IMR-90 (cell line): ENCODE data around the gene IQUB. TPM values are rescaled to one million over a fixed set of nuclear protein-coding genes. Genes with fewer than 3 reads are reported as not detected.

Experiments used
- ATAC-seq: fragments of 200-7000 bp; cut with Tn5 transposase; 2 replicates; pipeline ENCODE4 v1.9.1; 2020; ENCODE audit warnings: low read depth, mild to moderate bottlenecking, moderate library complexity
- BruUV-seq: library from RNA; stranded (reverse); fragments of 400-500 nt; replicated peaks from 2 replicates; lab custom pipeline; 2021; lab: Mats Ljungman, UMichigan
- CTCF ChIA-PET: fragments of 300-600 bp; formaldehyde crosslinking; extraction: SDS; loops from one replicate; lab custom pipeline; 2021; ENCODE audit warnings: antibody characterized with exemption; lab: Yijun Ruan, JAX
- POLR2A ChIA-PET: fragments of 300-600 bp; sonication (Branson Sonifier 250); formaldehyde crosslinking; loops from one replicate; lab custom pipeline; 2022; ENCODE audit warnings: antibody characterized with exemption; ENCODE audit not compliant: unreplicated experiment; lab: Charles Lee
- DNase-seq: peaks from one replicate; pipeline ENCODE4 v3.0.0; 2013
- H2AFZ ChIP-seq: replicated peaks from 2 replicates; pipeline ENCODE3; 2013; ENCODE audit warnings: low read length, mild to moderate bottlenecking; ENCODE audit not compliant: poor library complexity
- H2AK5ac ChIP-seq: 2 replicates; pipeline ENCODE4 v1.6.1; 2013; ENCODE audit warnings: low read depth, low read length, inconsistent platforms
- H2AK9ac ChIP-seq: replicated peaks from 2 replicates; pipeline ENCODE3; 2013; ENCODE audit warnings: mild to moderate bottlenecking, low read depth, low read length, moderate library complexity; ENCODE audit not compliant: poor library complexity
- H2BK120ac ChIP-seq: 2 replicates; pipeline ENCODE4 v1.6.1; 2013; ENCODE audit warnings: low read depth, low read length, inconsistent platforms
- H2BK15ac ChIP-seq: 3 replicates; pipeline ENCODE4 v1.6.1; 2013; ENCODE audit warnings: low read depth, low read length, inconsistent platforms
- H2BK20ac ChIP-seq: 2 replicates; pipeline ENCODE4 v1.6.1; 2013; ENCODE audit warnings: low read depth, mild to moderate bottlenecking, inconsistent platforms, low read length, moderate library complexity
- H2BK5ac ChIP-seq: 2 replicates; pipeline ENCODE4 v1.6.1; 2013; ENCODE audit warnings: mild to moderate bottlenecking, low read depth, low read length, inconsistent platforms; ENCODE audit not compliant: poor library complexity, severe bottlenecking
- H3K14ac ChIP-seq: replicated peaks from 2 replicates; pipeline ENCODE4 v1.6.1; 2013; ENCODE audit warnings: low read depth, low read length, inconsistent platforms
- H3K18ac ChIP-seq: 2 replicates; pipeline ENCODE4 v1.6.1; 2013; ENCODE audit warnings: low read depth, low read length, control low read depth
- H3K23ac ChIP-seq: 2 replicates; pipeline ENCODE4 v1.6.1; 2013; ENCODE audit warnings: low read depth, low read length, inconsistent platforms
- H3K27ac ChIP-seq: 2 replicates; pipeline ENCODE4 v1.5.1; 2013; ENCODE audit warnings: mild to moderate bottlenecking, control low read depth, low read length; ENCODE audit not compliant: insufficient read depth
- H3K27me3 ChIP-seq: 2 replicates; pipeline ENCODE4 v1.6.1; 2013; ENCODE audit warnings: low read length; ENCODE audit not compliant: control insufficient read depth, insufficient read depth
- H3K36me3 ChIP-seq: 2 replicates; pipeline ENCODE4 v1.6.1; 2013; ENCODE audit warnings: low read length, mixed read lengths; ENCODE audit not compliant: control insufficient read depth, insufficient read depth
- H3K4ac ChIP-seq: 2 replicates; pipeline ENCODE4 v1.6.1; 2013; ENCODE audit warnings: low read depth, low read length, inconsistent platforms
- H3K4me1 ChIP-seq: 2 replicates; pipeline ENCODE4 v1.6.1; 2013; ENCODE audit warnings: low read length, mixed read lengths; ENCODE audit not compliant: control insufficient read depth, insufficient read depth
- H3K4me2 ChIP-seq: 2 replicates; pipeline ENCODE4 v1.6.1; 2013; ENCODE audit warnings: low read depth, mild to moderate bottlenecking, control low read depth, low read length, moderate library complexity
- H3K4me3 ChIP-seq: 2 replicates; pipeline ENCODE4 v1.5.1; 2013; ENCODE audit warnings: low read depth, mild to moderate bottlenecking, control low read depth, low read length, moderate library complexity; ENCODE audit not compliant: insufficient read depth
- H3K56ac ChIP-seq: 2 replicates; pipeline ENCODE4 v1.6.1; 2013; ENCODE audit warnings: low read length, inconsistent platforms; ENCODE audit not compliant: insufficient read depth; ENCODE audit errors: extremely low read depth
- H3K79me1 ChIP-seq, 2 experiments: 2 replicates each; pipeline ENCODE4 v1.6.1; 2013; ENCODE audit warnings: low read length in 2 of 2, inconsistent platforms in 1 of 2, low read depth in 1 of 2
- H3K9ac ChIP-seq: 2 replicates; pipeline ENCODE4 v1.6.1; 2013; ENCODE audit warnings: low read depth, low read length, control low read depth
- H3K9me1 ChIP-seq: 2 replicates; pipeline ENCODE4 v1.6.1; 2013; ENCODE audit warnings: low read length, inconsistent platforms; ENCODE audit not compliant: insufficient read depth
- H3K9me3 ChIP-seq: 2 replicates; pipeline ENCODE4 v1.6.1; 2013; ENCODE audit warnings: low read length; ENCODE audit not compliant: control insufficient read depth, insufficient read depth
- H4K20me1 ChIP-seq: 2 replicates; pipeline ENCODE4 v1.6.1; 2013; ENCODE audit warnings: low read length, inconsistent platforms; ENCODE audit not compliant: insufficient read depth
- H4K5ac ChIP-seq: 2 replicates; pipeline ENCODE4 v1.6.1; 2013; ENCODE audit warnings: mild to moderate bottlenecking, low read depth, low read length, control low read depth
- H4K8ac ChIP-seq, 2 experiments: 2 replicates each; pipeline ENCODE4 v1.6.1; 2013; ENCODE audit warnings: low read depth in 2 of 2, low read length in 2 of 2, control low read depth in 1 of 2, inconsistent platforms in 1 of 2
- H4K91ac ChIP-seq: 2 replicates; pipeline ENCODE4 v1.6.1; 2013; ENCODE audit warnings: low read depth, low read length, inconsistent platforms; ENCODE audit not compliant: insufficient read depth
- MAZ ChIP-seq: IDR thresholded peaks from 2 replicates; pipeline ENCODE4 v1.6.1; 2012; ENCODE audit warnings: low read depth, mild to moderate bottlenecking, low read length, improper control_type of control experiment, moderate library complexity, borderline replicate concordance
- POLR2A ChIP-seq: IDR thresholded peaks from 2 replicates; pipeline ENCODE4 v1.6.1; 2012; ENCODE audit warnings: mild to moderate bottlenecking, low read depth, low read length
- WGBS, 2 experiments: methylation state at CpG; one replicate each; pipeline versions ENCODE4 v1.1.5 to v1.1.7; 2013; ENCODE audit warnings: missing lambda C conversion rate in 2 of 2; ENCODE audit not compliant: insufficient read length in 1 of 2; ENCODE audit errors: extremely low coverage in 2 of 2; 5-methylcytosine and 5-hydroxymethylcytosine counted together
- dilution Hi-C: fragments of 300-500 bp; cut with HindIII; formaldehyde crosslinking; loops from one replicate; pipeline ENCODE4 v1.14.3; 2018; ENCODE audit warnings: low sequenced_read_pairs; ENCODE audit not compliant: unreplicated experiment
- in situ Hi-C: fragments of 300-500 bp; cut with MboI; formaldehyde crosslinking; loops from 3 replicates; pipeline ENCODE4 v1.14.3; 2019; ENCODE audit warnings: low sequenced_read_pairs, inconsistent platforms, mixed read lengths
- intact Hi-C: fragments of 100-400 bp; cut with micrococcal nuclease; formaldehyde crosslinking; loops from 2 replicates; pipeline ENCODE4 v1.10.0; 2022
- polyA plus RNA-seq, 3 experiments: library from polyadenylated mRNA; depleted of rRNA; stranded (reverse); fragments of >200 nt; gene quantifications; 2 replicates each; pipeline ENCODE4 v1.2.3, GENCODE V29; 2012; ENCODE audit warnings: low replicate concordance in 1 of 3
- total RNA-seq: library from RNA; depleted of rRNA; stranded (reverse); fragments of >200 nt; gene quantifications from 2 replicates; pipeline ENCODE4 v1.2.3, GENCODE V29; 2012
- TF ChIP-seq, protein P1 (sequence below): fragments of 150-350 bp; IDR thresholded peaks from 2 replicates; pipeline ENCODE4 v1.6.1; 2017; ENCODE audit warnings: mild to moderate bottlenecking, antibody characterized with exemption, low read length, low read depth

Gene IQUB
- total and polyA plus RNA-seq, 2 of the 4 experiments (the other 2 are of a cell fraction), result 0.05 to 0.18 TPM

- H4K91ac ChIP-seq, result no peak overlapping the region
- 43% methylated on average over 1 of the region's 2 CpGs; no CpG with 5 or more reads in 1 of the 2 experiments for WGBS, 2 experiments
- TF ChIP-seq, protein P1, sequence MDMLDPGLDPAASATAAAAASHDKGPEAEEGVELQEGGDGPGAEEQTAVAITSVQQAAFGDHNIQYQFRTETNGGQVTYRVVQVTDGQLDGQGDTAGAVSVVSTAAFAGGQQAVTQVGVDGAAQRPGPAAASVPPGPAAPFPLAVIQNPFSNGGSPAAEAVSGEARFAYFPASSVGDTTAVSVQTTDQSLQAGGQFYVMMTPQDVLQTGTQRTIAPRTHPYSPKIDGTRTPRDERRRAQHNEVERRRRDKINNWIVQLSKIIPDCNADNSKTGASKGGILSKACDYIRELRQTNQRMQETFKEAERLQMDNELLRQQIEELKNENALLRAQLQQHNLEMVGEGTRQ, result no peak
- no peak for TF ChIP-seq POLR2A
- no peak for TF ChIP-seq MAZ
- H3K4ac ChIP-seq, result no peak overlapping the region
- POLR2A ChIA-PET, result no interaction called here
- BruUV-seq, result no TSS peak
- H4K20me1 ChIP-seq, result no peaks in the 10 kb centered on the region
- no peak overlapping the region for H3K27ac ChIP-seq
- H2BK120ac ChIP-seq, result no peak overlapping the region
- H3K79me1 ChIP-seq, result no peaks in the 10 kb centered on the region
- H4K5ac ChIP-seq, result no peak overlapping the region
- no peak overlapping the region for H3K14ac ChIP-seq
- CTCF ChIA-PET, result interaction anchor here (0.6 to 0.7 kb wide), 2 partner anchors 20 to 1185 kb away, joined by 3 read pairs; no protein-coding TSS in a partner anchor
- no peak overlapping the region for H3K23ac ChIP-seq
- H3K9ac ChIP-seq, result no peak overlapping the region
- H2BK5ac ChIP-seq, result no peak overlapping the region
- H3K9me3 ChIP-seq, result no peaks in the 10 kb centered on the region
- H4K8ac ChIP-seq, result no peak overlapping the region
- no peaks in the 10 kb centered on the region for H3K4me1 ChIP-seq
- intact Hi-C loops (no loop called here), in situ Hi-C loops (no loop called here), dilution Hi-C loops (no loop called here)
- no peak for ATAC-seq
- H3K4me2 ChIP-seq, result no peak overlapping the region
- no peak overlapping the region for H3K18ac ChIP-seq
- H2AFZ ChIP-seq, result no peak overlapping the region
- H2BK15ac ChIP-seq, result no peak overlapping the region
- no peak overlapping the region for H2AK5ac ChIP-seq
- no peak for DNase-seq
- H3K56ac ChIP-seq, result no peak overlapping the region
- H3K36me3 ChIP-seq, result no peaks in the 10 kb centered on the region
- H3K4me3 ChIP-seq, result no peak overlapping the region
- no peak overlapping the region for H2AK9ac ChIP-seq
- no peaks in the 10 kb centered on the region for H3K9me1 ChIP-seq
- no peak overlapping the region for H2BK20ac ChIP-seq
- no peaks in the 10 kb centered on the region; the same call in 1 of the 2 replicates for H3K27me3 ChIP-seq
Measured at GRCh38 chr7:123569352-123570010, 35.1 kb upstream of the IQUB start.
